NB4 (cell line): Measurements from ENCODE around the gene TCEANC.

Experiments used
- DNase-seq: peaks from one replicate; pipeline ENCODE4 v3.0.0; 2010; ENCODE audit warnings: low read depth
- H3K4me3 ChIP-seq: one replicate; pipeline ENCODE4 v1.5.1; 2011; ENCODE audit warnings: mild to moderate bottlenecking, low read depth, low read length, moderate library complexity
- CTCF ChIP-seq: IDR thresholded peaks from one replicate; pipeline ENCODE4 v1.5.1; 2012; ENCODE audit warnings: low read depth, low read length
- MAX ChIP-seq: IDR thresholded peaks from 2 replicates; pipeline ENCODE4 v1.6.1; 2011; ENCODE audit warnings: low read depth, low read length
- MYC ChIP-seq: IDR thresholded peaks from 2 replicates; pipeline ENCODE4 v1.6.1; 2011; ENCODE audit warnings: low read depth, low read length
- POLR2A ChIP-seq: IDR thresholded peaks from 2 replicates; pipeline ENCODE4 v1.6.1; 2011; ENCODE audit warnings: mild to moderate bottlenecking; ENCODE audit not compliant: insufficient read length; ENCODE audit errors: extremely low read depth

The TCEANC gene

GRCh38 chrX:13685126-13685763 is 32.3 kb downstream of the TCEANC start:
- TF ChIP-seq MAX, result no peak
- no peak overlapping the region for H3K4me3 ChIP-seq
- no peak for DNase-seq

GRCh38 chrX:13687203-13687602 is 34.3 kb downstream of the TCEANC start:
- DNase-seq, result no peak
- TF ChIP-seq POLR2A (no peak), MAX (no peak), CTCF (no peak), MYC (no peak)
- no peak overlapping the region for H3K4me3 ChIP-seq

- H3K4me3 ChIP-seq, result peak overlapping the region; percentile 94
- TF ChIP-seq MAX (no peak), MYC (no peak), CTCF (no peak), POLR2A (no peak)
- DNase-seq, result peak; percentile 28
These were observed 35.5 kb downstream of the TCEANC start for GRCh38 chrX:13688384-13688957.

GRCh38 chrX:13688958-13689740 is 36.2 kb downstream of the TCEANC start, which contains the start of gene RAB9A:
Gene RAB9A (plus strand): TSS chrX:13689128. CDS start chrX:13708747, 19,619 bp downstream.
- peak within 1 kb of the TSS; percentile 94 for H3K4me3 ChIP-seq
- TF ChIP-seq CTCF (no peak), MYC (peak; percentile 39; the same call in 1 of the 2 replicates), POLR2A (peak; percentile 82), MAX (0 out of 2 replicates have a peak, but pooled peaks have one; percentile 7)
- DNase-seq, result peak; percentile 86

GRCh38 chrX:13689741-13690211 is 36.8 kb downstream of the TCEANC start:
- TF ChIP-seq CTCF (no peak), MAX (no peak), POLR2A (no peak), MYC (no peak)
- peak; percentile 60 for DNase-seq
- H3K4me3 ChIP-seq, result peak overlapping the region; percentile 94

- peak overlapping the region; percentile 94 for H3K4me3 ChIP-seq
- DNase-seq, result no peak
- no peak for TF ChIP-seq MAX
- TF ChIP-seq MYC, result no peak
- TF ChIP-seq POLR2A, result no peak
- TF ChIP-seq CTCF, result no peak
These were observed 37.9 kb downstream of the TCEANC start for GRCh38 chrX:13690836-13691235.
